RWPE1 (cell line): ENCODE measurements around the gene KCNMA1.

Experiments
- CTCF ChIA-PET: fragments of 350-600 bp; sonication (Branson Sonifier 250); formaldehyde crosslinking; extraction: SDS; loops from one replicate; lab custom pipeline; 2021; lab: Yijun Ruan, JAX
- POLR2A ChIA-PET: fragments of 400-600 bp; formaldehyde crosslinking; extraction: SDS; loops from one replicate; lab custom pipeline; 2020; ENCODE audit warnings: antibody characterized with exemption; ENCODE audit not compliant: low non-redundant PET; lab: Yijun Ruan, JAX
- DNase-seq: peaks from one replicate; pipeline ENCODE4 v3.0.0; 2012; ENCODE audit warnings: low spot score
- H3K27ac ChIP-seq: fragments of 450-650 bp; 2 replicates; pipeline ENCODE4 v1.5.1; 2017
- CTCF ChIP-seq: fragments of 450-650 bp; conservative IDR thresholded peaks from 2 replicates; pipeline ENCODE4 v1.5.1; 2017; ENCODE audit warnings: low read depth, mild to moderate bottlenecking

The KCNMA1 gene

DNA sequence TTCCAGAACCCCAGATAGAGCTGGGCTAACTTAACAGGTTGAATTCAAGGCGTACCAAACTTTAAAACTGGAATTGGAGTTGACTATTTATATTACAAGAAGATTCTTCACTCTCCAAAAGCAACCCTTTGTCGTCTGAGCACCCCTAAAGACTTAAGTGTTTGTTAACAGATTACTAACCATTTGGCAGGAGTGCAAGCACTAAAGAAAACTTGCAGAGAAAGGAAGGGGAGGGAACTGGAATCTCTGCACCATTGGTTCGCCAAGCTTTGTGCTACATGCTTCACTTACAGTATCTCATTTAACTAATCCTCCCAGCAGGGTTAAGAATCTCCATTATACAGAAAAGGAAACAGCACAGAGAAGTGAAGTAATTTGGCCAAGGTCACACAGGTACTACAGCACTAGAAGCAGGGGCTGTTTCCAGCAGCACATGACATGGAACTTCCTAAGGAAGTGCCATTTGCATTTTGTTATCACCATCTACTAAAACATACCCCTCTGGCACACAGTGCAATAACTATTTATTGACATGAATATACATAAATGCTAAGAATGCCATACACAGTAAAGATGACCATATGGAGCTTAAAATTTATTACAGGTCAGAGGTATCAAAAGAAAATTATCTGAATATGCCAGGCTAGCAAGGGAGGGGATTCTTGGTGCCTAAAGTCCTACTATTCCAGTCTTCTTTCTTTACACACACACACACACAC is 201.2 kb downstream of the KCNMA1 start:
- no peak for TF ChIP-seq CTCF
- no peak overlapping the region for H3K27ac ChIP-seq
- DNase-seq, result no peak
- POLR2A ChIA-PET, result interaction anchor here (0.7 kb wide), 1 partner anchor 149 kb away, joined by 6 read pairs; no protein-coding TSS in a partner anchor
- CTCF ChIA-PET, result interaction anchor here (0.7 kb wide), 2 partner anchors 59 to 1107 kb away, joined by 3 read pairs; no protein-coding TSS in a partner anchor

DNA sequence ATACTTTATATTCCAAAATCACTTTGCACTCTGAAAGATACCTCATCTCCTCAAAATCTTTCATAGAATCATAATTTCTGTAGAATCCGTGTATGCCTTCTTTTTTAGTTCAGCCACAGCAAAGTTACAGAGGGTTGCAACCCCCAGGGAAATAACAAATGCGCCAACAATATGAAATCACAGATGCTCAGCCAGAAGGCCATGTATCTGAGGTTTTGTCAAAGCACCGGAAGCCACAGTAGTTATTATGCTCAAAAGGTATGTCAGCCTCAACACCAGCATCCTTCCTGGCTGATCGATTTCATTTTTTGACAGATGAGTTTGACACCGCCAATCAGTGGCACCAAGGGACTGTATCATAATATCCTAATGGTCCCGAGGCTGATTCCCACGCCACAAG is 204.1 kb downstream of the KCNMA1 start:
- DNase-seq, result no peak
- TF ChIP-seq CTCF, result no peak
- H3K27ac ChIP-seq, result no peak overlapping the region
- POLR2A ChIA-PET, result no interaction called here
- CTCF ChIA-PET, result no interaction called here

GRCh38 chr10:77431980-77432797 is 205.4 kb downstream of the KCNMA1 start:
- CTCF ChIA-PET, result no interaction called here
- POLR2A ChIA-PET, result no interaction called here
- TF ChIP-seq CTCF, result no peak

GRCh38 chr10:77431209-77431611 is 206.4 kb downstream of the KCNMA1 start:
- ChIA-PET CTCF (no interaction called here), POLR2A (no interaction called here)
- H3K27ac ChIP-seq, result no peak overlapping the region
- DNase-seq, result no peak
- no peak for TF ChIP-seq CTCF

More at GRCh38 chr10:77431980-77432797, 205.4 kb downstream of the KCNMA1 start:
- no peak for DNase-seq
- no peak overlapping the region for H3K27ac ChIP-seq

GRCh38 chr10:77430530-77430929 is 207.1 kb downstream of the KCNMA1 start:
- ChIA-PET CTCF (no interaction called here), POLR2A (no interaction called here)
- TF ChIP-seq CTCF, result no peak
- no peak overlapping the region for H3K27ac ChIP-seq
- DNase-seq, result no peak

DNA sequence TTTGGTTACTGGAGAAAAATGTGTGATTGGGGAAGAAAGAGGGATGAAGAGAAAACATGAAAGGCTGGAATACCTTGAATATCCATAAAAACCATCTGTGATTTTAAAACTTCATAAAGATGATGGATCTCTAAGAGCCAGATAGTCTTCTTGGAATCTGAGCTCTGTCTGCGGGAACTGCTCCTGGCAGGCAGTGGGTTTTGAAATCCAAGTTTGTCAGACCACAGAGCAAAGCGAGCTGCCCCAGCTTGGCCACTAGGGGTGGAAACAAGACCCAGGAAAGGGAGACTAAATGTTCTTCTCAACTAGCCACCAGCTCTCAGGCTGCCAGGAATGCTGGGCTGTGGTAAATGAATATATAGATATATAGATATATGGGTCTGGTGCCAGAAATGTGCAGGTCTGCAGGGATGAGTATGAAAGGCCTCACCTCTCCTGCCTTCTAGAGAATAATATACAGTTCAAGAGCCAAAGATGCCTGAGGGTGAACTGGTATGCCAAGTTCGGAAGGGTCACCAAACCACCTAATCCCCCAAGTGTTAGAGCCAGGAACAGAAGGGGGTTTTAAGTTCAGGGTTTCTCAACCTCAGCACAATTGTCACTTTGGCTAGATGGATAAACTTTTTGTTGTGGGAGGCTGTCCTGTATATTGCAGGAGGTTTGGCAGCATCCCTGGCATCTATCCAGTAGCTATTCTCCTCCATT is 208.8 kb downstream of the KCNMA1 start:
- POLR2A ChIA-PET, result no interaction called here
- CTCF ChIA-PET, result interaction anchor here (0.5 to 1.4 kb wide), 5 partner anchors 15 to 219 kb away, joined by 3 to 4 read pairs (median 3); no protein-coding TSS in a partner anchor
- DNase-seq, result peak; percentile 26
- no peak; the same call in 1 of the 2 replicates for TF ChIP-seq CTCF
- no peak overlapping the region for H3K27ac ChIP-seq
